HepG2 (cell line): Measurements from ENCODE around the gene WDR7. TPM values are rescaled to one million over a fixed set of nuclear protein-coding genes. Genes with fewer than 3 reads are reported as not detected.

Source experiments
- CHD2 ChIP-seq: IDR thresholded peaks from 2 replicates; pipeline ENCODE4 v1.6.1; 2011; ENCODE audit warnings: low read depth, low read length, improper control_type of control experiment
- DZIP1 ChIP-seq: sonication (generic); formaldehyde crosslinking; IDR thresholded peaks from 2 replicates; pipeline ENCODE4 v1.5.0; 2020; ENCODE audit warnings: mild to moderate bottlenecking, missing genetic modification reagents
- EHMT2 ChIP-seq: fragments of 200-600 bp; sonication (generic); IDR thresholded peaks from 2 replicates; pipeline ENCODE4 v1.7.0; 2017; ENCODE audit warnings: antibody characterized with exemption, low read depth, low read length, borderline replicate concordance
- FOXK2 ChIP-seq: fragments of 450-650 bp; IDR thresholded peaks from 2 replicates; pipeline ENCODE4 v1.6.1; 2016
- GABPB1 ChIP-seq: IDR thresholded peaks from 2 replicates; pipeline ENCODE4 v1.6.1; 2016; ENCODE audit warnings: mild to moderate bottlenecking, missing genetic modification reagents, moderate library complexity, missing compliant biosample characterization
- HMGXB4 ChIP-seq, 2 experiments: sonication (generic) in 1 of 2; formaldehyde crosslinking in 1 of 2; IDR thresholded peaks; 2 replicates each; pipeline versions ENCODE4 v1.4.0 to v1.6.1; 2018 to 2020; ENCODE audit warnings: missing genetic modification reagents in 2 of 2, borderline replicate concordance in 1 of 2, low read depth in 1 of 2, mild to moderate bottlenecking in 1 of 2, missing biosample characterization in 1 of 2
- KAT2B ChIP-seq: fragments of 150-350 bp; IDR thresholded peaks from 2 replicates; pipeline ENCODE4 v1.6.1; 2014; ENCODE audit warnings: low read depth, low read length, borderline replicate concordance
- PRPF4 ChIP-seq: fragments of 200-400 bp; formaldehyde crosslinking; IDR thresholded peaks from 2 replicates; pipeline ENCODE4 v1.6.1; 2016; ENCODE audit warnings: low read length, low read depth; ENCODE audit not compliant: poor library complexity, severe bottlenecking
- ZNF260 ChIP-seq: sonication (generic); formaldehyde crosslinking; IDR thresholded peaks from 2 replicates; pipeline ENCODE4 v1.4.0; 2020; ENCODE audit warnings: missing genetic modification reagents, low read depth, mild to moderate bottlenecking, borderline replicate concordance
- ZNF501 ChIP-seq: sonication (generic); formaldehyde crosslinking; IDR thresholded peaks from 2 replicates; pipeline ENCODE4 v1.5.1; 2020; ENCODE audit warnings: mild to moderate bottlenecking, moderate library complexity, missing genetic modification reagents
- polyA plus RNA-seq, 8 experiments: library from polyadenylated mRNA; depleted of rRNA in 3 of 8; stranded (reverse) in 7 of 8; unstranded in 1 of 8; fragments of >200 nt; fragmentation: Illumina TruSeq in 4 of 8; extraction: Trizol in 4 of 8; gene quantifications; 2 replicates each; pipeline versions ENCODE4 v1.2.1 to v1.2.3, GENCODE V29; 2011 to 2016; ENCODE audit warnings: low read depth in 4 of 8, missing spikeins in 1 of 8, mixed read lengths in 1 of 8; ENCODE audit not compliant: insufficient read depth in 1 of 8
- total RNA-seq, 5 experiments: library from RNA; depleted of rRNA; stranded (reverse); fragments of >200 nt; fragmentation: Illumina TruSeq; extraction: Trizol; gene quantifications; 2 replicates each; pipeline ENCODE4 v1.2.3, GENCODE V29; 2016; ENCODE audit warnings: low read depth in 1 of 5
- TF ChIP-seq, protein P1 (sequence below): sonication (generic); formaldehyde crosslinking; IDR thresholded peaks from 2 replicates; pipeline ENCODE4 v1.4.0; 2020; ENCODE audit warnings: missing genetic modification reagents

The WDR7 gene
- total and polyA plus RNA-seq, 2 of the 13 experiments (the other 11 are each of a cell fraction or from before 2014, with no cell fraction given): 2.0 to 7.8 TPM

DNA sequence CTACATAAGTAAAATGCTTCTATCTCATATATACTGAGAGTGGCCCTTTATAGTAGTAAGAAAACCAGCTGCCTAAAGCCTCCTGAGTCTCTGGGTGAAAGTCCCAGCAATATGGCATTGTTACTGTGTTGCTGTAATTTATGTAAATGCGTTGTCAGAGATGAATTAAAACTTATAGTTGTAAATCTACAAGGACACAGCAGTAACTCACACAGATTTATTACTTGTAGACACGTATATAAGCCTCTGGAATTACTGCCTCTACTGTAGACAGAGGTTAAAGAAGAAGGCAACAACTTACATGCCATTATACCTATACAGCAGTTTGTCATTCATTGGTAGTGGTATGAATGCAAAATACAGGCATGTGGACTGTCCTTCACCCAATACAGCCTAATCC lies 326.6 kb downstream of the WDR7 start (continued):
- TF ChIP-seq PRPF4: no peak
- no peak for TF ChIP-seq EHMT2
- no peak for TF ChIP-seq FOXK2
- TF ChIP-seq DZIP1 (CRISPR knock-in tag): no peak
- no peak for TF ChIP-seq KAT2B
- no peak for TF ChIP-seq ZNF501 (CRISPR knock-in tag)
- TF ChIP-seq CHD2: no peak
- no peak for TF ChIP-seq GABPB1 (CRISPR knock-in tag)
- TF ChIP-seq, protein P1, sequence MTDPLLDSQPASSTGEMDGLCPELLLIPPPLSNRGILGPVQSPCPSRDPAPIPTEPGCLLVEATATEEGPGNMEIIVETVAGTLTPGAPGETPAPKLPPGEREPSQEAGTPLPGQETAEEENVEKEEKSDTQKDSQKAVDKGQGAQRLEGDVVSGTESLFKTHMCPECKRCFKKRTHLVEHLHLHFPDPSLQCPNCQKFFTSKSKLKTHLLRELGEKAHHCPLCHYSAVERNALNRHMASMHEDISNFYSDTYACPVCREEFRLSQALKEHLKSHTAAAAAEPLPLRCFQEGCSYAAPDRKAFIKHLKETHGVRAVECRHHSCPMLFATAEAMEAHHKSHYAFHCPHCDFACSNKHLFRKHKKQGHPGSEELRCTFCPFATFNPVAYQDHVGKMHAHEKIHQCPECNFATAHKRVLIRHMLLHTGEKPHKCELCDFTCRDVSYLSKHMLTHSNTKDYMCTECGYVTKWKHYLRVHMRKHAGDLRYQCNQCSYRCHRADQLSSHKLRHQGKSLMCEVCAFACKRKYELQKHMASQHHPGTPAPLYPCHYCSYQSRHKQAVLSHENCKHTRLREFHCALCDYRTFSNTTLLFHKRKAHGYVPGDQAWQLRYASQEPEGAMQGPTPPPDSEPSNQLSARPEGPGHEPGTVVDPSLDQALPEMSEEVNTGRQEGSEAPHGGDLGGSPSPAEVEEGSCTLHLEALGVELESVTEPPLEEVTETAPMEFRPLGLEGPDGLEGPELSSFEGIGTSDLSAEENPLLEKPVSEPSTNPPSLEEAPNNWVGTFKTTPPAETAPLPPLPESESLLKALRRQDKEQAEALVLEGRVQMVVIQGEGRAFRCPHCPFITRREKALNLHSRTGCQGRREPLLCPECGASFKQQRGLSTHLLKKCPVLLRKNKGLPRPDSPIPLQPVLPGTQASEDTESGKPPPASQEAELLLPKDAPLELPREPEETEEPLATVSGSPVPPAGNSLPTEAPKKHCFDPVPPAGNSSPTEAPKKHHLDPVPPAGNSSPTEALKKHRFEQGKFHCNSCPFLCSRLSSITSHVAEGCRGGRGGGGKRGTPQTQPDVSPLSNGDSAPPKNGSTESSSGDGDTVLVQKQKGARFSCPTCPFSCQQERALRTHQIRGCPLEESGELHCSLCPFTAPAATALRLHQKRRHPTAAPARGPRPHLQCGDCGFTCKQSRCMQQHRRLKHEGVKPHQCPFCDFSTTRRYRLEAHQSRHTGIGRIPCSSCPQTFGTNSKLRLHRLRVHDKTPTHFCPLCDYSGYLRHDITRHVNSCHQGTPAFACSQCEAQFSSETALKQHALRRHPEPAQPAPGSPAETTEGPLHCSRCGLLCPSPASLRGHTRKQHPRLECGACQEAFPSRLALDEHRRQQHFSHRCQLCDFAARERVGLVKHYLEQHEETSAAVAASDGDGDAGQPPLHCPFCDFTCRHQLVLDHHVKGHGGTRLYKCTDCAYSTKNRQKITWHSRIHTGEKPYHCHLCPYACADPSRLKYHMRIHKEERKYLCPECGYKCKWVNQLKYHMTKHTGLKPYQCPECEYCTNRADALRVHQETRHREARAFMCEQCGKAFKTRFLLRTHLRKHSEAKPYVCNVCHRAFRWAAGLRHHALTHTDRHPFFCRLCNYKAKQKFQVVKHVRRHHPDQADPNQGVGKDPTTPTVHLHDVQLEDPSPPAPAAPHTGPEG (CRISPR knock-in tag): no peak
- TF ChIP-seq HMGXB4 (CRISPR knock-in tag; IDR thresholded peaks at IDR 0.05; ENCODE audit: borderline replicate concordance in 1 of 2, low read depth in 1 of 2): no peak
- TF ChIP-seq ZNF260 (CRISPR knock-in tag): no peak
